Common myeloid progenitor, CD34-positive (primary cell): Measurements from ENCODE around the gene VAC14.
"Not testable (repeated sequence)": the region's sequence is repeated elsewhere in the genome, so short reads cannot be mapped to it uniquely, and the experiment has no call there.

ENCODE experiments used
- CTCF ChIA-PET: fragments of 350-600 bp; sonication (Branson Sonifier 250); formaldehyde crosslinking; loops from one replicate; lab custom pipeline; 2021; ENCODE audit warnings: antibody characterized with exemption; lab: Charles Lee
- POLR2A ChIA-PET: fragments of 350-600 bp; sonication (Branson Sonifier 250); formaldehyde crosslinking; loops from one replicate; lab custom pipeline; 2021; ENCODE audit warnings: antibody characterized with exemption; lab: Charles Lee
- DNase-seq, 3 donors: peaks; one replicate each; pipeline versions ENCODE4 v3.0.0 to v3.0.0-alpha.2; 2013
- H3K27ac ChIP-seq, 2 experiments: 1 replicate in 1 of 2; 2 replicates in 1 of 2; pipeline ENCODE4 v1.7.0; 2013; ENCODE audit warnings: inconsistent platforms in 2 of 2, low read length in 2 of 2, mild to moderate bottlenecking in 2 of 2, low read depth in 1 of 2, moderate library complexity in 1 of 2; ENCODE audit not compliant: severe bottlenecking in 2 of 2, insufficient read depth in 1 of 2, poor library complexity in 1 of 2
- H3K27me3 ChIP-seq, 5 experiments: replicated peaks in 2 of 5; 1 replicate in 3 of 5; 2 replicates in 2 of 5; pipeline versions ENCODE4 v1.6.1 to v1.7.0; 2013; ENCODE audit warnings: low read length in 4 of 5, mild to moderate bottlenecking in 2 of 5, moderate library complexity in 2 of 5, inconsistent platforms in 1 of 5; ENCODE audit not compliant: insufficient read depth in 5 of 5, control insufficient read depth in 4 of 5
- H3K36me3 ChIP-seq, 4 experiments: 1 replicate in 2 of 4; 2 replicates in 2 of 4; pipeline versions ENCODE4 v1.6.1 to v1.7.0; 2013; ENCODE audit warnings: low read length in 3 of 4, control low read depth in 1 of 4, mild to moderate bottlenecking in 1 of 4; ENCODE audit not compliant: control insufficient read depth in 4 of 4, insufficient read depth in 4 of 4
- H3K4me1 ChIP-seq, 4 experiments: 1 replicate in 3 of 4; 2 replicates in 1 of 4; pipeline versions ENCODE4 v1.6.1 to v1.7.1; 2013; ENCODE audit warnings: low read length in 3 of 4, mild to moderate bottlenecking in 3 of 4, control low read depth in 1 of 4, inconsistent platforms in 1 of 4, moderate library complexity in 1 of 4; ENCODE audit not compliant: control insufficient read depth in 4 of 4, insufficient read depth in 4 of 4; ENCODE audit errors: control extremely low read depth in 1 of 4
- H3K4me3 ChIP-seq, 7 experiments: 1 replicate in 4 of 7; 2 replicates in 3 of 7; pipeline versions ENCODE4 v1.5.1 to v1.7.0; 2013; ENCODE audit warnings: mild to moderate bottlenecking in 7 of 7, low read length in 6 of 7, moderate library complexity in 6 of 7, inconsistent platforms in 2 of 7, low read depth in 2 of 7, control low read depth in 1 of 7; ENCODE audit not compliant: insufficient read depth in 4 of 7, control insufficient read depth in 1 of 7; ENCODE audit errors: extremely low read depth in 1 of 7
- H3K9me3 ChIP-seq, 5 experiments: 1 replicate in 4 of 5; 2 replicates in 1 of 5; pipeline versions ENCODE4 v1.6.1 to v1.7.1; 2013; ENCODE audit warnings: low read length in 4 of 5, mild to moderate bottlenecking in 2 of 5, inconsistent platforms in 1 of 5, low read depth in 1 of 5, moderate library complexity in 1 of 5; ENCODE audit not compliant: control insufficient read depth in 4 of 5, insufficient read depth in 2 of 5; ENCODE audit errors: control extremely low read depth in 1 of 5
- whole genome bisulfite sequencing: methylation state at CpG from one replicate; pipeline ENCODE4 v1.1.5; 2013; ENCODE audit not compliant: insufficient coverage; 5-methylcytosine and 5-hydroxymethylcytosine counted together

The VAC14 gene

GRCh38 chr16:70646260-70647241, 154.4 kb downstream of the VAC14 start, which contains the start of gene IL34:
Gene IL34 (plus strand): TSS chr16:70646559. CDS start chr16:70646948, 389 bp downstream.
- H3K27ac ChIP-seq = no peak within 1 kb of the TSS
- CTCF ChIA-PET = interaction anchor here (0.7 kb wide), 1 partner anchor 1213 kb away, joined by 3 read pairs; no protein-coding TSS in a partner anchor
- DNase-seq = no peak
- H3K9me3 ChIP-seq = no peaks in the 10 kb centered on the region
- H3K27me3 ChIP-seq = no peaks in the 10 kb centered on the region
- no peaks in the 10 kb centered on the region for H3K4me1 ChIP-seq
- no peaks in the 10 kb centered on the region for H3K36me3 ChIP-seq
- WGBS = 97% methylated on average over 36 of the region's 39 CpGs
- POLR2A ChIA-PET = no interaction called here
- no peak within 1 kb of the TSS for H3K4me3 ChIP-seq

- no peak for DNase-seq
- POLR2A ChIA-PET = no interaction called here
- no peaks in the 10 kb centered on the region for H3K9me3 ChIP-seq
- H3K27me3 ChIP-seq = no peaks in the 10 kb centered on the region
- CTCF ChIA-PET = no interaction called here
- H3K4me3 ChIP-seq = no peak overlapping the region
- H3K36me3 ChIP-seq = no peaks in the 10 kb centered on the region
- WGBS = 87% methylated on average over 8 of the region's 10 CpGs
- no peaks in the 10 kb centered on the region for H3K4me1 ChIP-seq
- H3K27ac ChIP-seq = no peak overlapping the region
Observed at GRCh38 chr16:70644763-70645597, 156.0 kb downstream of the VAC14 start.

GRCh38 chr16:70643264-70643663, 157.7 kb downstream of the VAC14 start:
- CTCF ChIA-PET, H3K9me3 ChIP-seq, DNase-seq, H3K36me3 ChIP-seq, POLR2A ChIA-PET, H3K4me1 ChIP-seq, H3K27ac ChIP-seq, H3K27me3 ChIP-seq, H3K4me3 ChIP-seq: not testable (repeated sequence)
- 94% methylated on average over 2 of the region's 7 CpGs for WGBS

- H3K4me3 ChIP-seq = no peak overlapping the region
- DNase-seq = no peak
- no peaks in the 10 kb centered on the region for H3K27me3 ChIP-seq
- WGBS = no CpG with 5 or more reads among the region's 1 CpG
- H3K36me3 ChIP-seq = no peaks in the 10 kb centered on the region
- H3K27ac ChIP-seq = no peak overlapping the region
- ChIA-PET CTCF (no interaction called here), POLR2A (no interaction called here)
- H3K4me1 ChIP-seq = no peaks in the 10 kb centered on the region
- H3K9me3 ChIP-seq = no peaks in the 10 kb centered on the region
Observed at GRCh38 chr16:70642633-70643032, 158.3 kb downstream of the VAC14 start.

- Histone ChIP-seq H3K36me3 (no peaks in the 10 kb centered on the region), H3K4me3 (no peak overlapping the region), H3K27me3 (no peaks in the 10 kb centered on the region), H3K4me1 (no peaks in the 10 kb centered on the region), H3K9me3 (no peaks in the 10 kb centered on the region), H3K27ac (no peak overlapping the region)
- ChIA-PET POLR2A (interaction anchor here (0.6 kb wide), 1 partner anchor 132 kb away, joined by 4 read pairs; no protein-coding TSS in a partner anchor), CTCF (no interaction called here)
- DNase-seq = no peak
- 97% methylated on average over 17 of the region's 18 CpGs for WGBS
Observed at GRCh38 chr16:70638814-70639792, 161.9 kb downstream of the VAC14 start.
